Right atrium auricular region (tissue), 2 donors: ENCODE data around the gene GJB4. TPM values are rescaled to one million over a fixed set of nuclear protein-coding genes. Genes with fewer than 3 reads are reported as not detected.

Experiments
- DNase-seq: peaks from one replicate; pipeline ENCODE4 v3.0.0-alpha.2; 2019; ENCODE audit warnings: low spot score
- H3K27ac ChIP-seq, 2 donors: fragments of 200-600 bp; sonication (generic); 1 replicate in 1 of 2; 2 replicates in 1 of 2; pipeline ENCODE4 v1.5.1; 2016 to 2019
- H3K27me3 ChIP-seq, 2 donors: fragments of 200-600 bp; sonication (generic); one replicate each; pipeline versions ENCODE4 v1.5.1 to v1.6.0; 2017 to 2019
- H3K36me3 ChIP-seq: fragments of 200-600 bp; sonication (generic); one replicate; pipeline ENCODE4 v1.5.1; 2016
- H3K4me1 ChIP-seq, 2 donors: fragments of 200-600 bp; sonication (generic); one replicate each; pipeline versions ENCODE4 v1.5.1 to v1.6.0; 2017 to 2019
- H3K4me3 ChIP-seq, 2 donors: fragments of 200-600 bp; sonication (generic); 1 replicate in 1 of 2; 2 replicates in 1 of 2; pipeline ENCODE4 v1.5.1; 2017 to 2019; ENCODE audit warnings: mild to moderate bottlenecking in 1 of 2, moderate library complexity in 1 of 2
- H3K9me3 ChIP-seq, 2 donors: fragments of 200-600 bp; sonication (generic); one replicate each; pipeline ENCODE4 v1.5.1; 2019
- total RNA-seq, 2 donors: library from RNA; depleted of rRNA; stranded (reverse); fragments of >200 nt; gene quantifications; one replicate each; pipeline ENCODE4 v1.1.0, GENCODE V29; 2016
- TF ChIP-seq, protein P1 (sequence below), 2 donors: fragments of 200-600 bp; sonication (generic); IDR thresholded peaks; one replicate each; pipeline ENCODE4 v1.5.1; 2019; ENCODE audit warnings: antibody characterized with exemption in 2 of 2

Gene GJB4
- not detected for total RNA-seq

DNA sequence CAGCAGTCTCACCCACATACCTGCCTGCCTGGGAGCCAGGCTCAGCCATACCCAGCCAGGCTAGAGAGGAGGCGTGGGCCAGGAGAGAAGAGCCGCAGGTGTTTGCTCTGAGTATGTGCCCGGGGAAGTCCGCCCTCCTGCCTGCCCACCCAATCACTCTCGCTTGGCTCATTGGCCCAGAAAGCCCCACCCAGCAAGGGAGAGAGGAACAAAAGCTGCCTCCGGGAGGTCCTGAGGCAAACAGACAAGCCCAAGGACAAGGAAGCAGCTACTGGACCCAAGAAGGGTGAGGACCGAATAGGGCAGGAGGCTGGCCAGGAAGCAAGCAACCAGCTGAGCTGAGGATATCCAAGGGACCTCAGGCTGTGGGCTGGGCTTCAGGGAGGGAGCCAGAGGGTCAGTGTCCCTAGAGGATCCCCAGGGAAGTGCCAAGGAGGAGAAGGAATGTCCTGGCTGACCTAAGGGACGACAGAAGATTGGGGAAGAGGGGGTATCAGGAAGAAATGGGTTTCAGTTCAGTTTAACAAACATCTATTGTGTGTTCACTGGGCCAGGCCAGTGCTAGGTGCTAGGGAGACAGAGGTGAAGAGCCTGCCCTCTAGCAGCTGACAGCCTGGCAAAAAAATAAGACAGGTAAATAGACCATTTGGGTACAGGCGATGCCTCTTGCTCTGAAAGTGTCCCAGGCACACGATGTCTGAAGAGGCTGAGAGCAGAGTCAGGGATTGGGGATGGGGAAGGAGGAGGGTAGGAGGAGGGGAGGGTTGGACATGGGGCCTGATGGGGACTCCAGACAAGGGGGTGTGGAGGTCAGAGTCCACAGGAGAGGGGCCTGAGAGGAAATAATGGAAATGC is at the start of gene GJB4:
GJB4 (plus strand) TSS at position 238 of the 855 bp plus-strand sequence. CDS start 1,515 bp downstream, outside the sequence.
- H3K4me1 ChIP-seq, result no peaks in the 10 kb centered on the region
- no peak within 1 kb of the TSS for H3K4me3 ChIP-seq
- DNase-seq, result no peak
- no peaks in the 10 kb centered on the region for H3K9me3 ChIP-seq
- TF ChIP-seq, protein P1, sequence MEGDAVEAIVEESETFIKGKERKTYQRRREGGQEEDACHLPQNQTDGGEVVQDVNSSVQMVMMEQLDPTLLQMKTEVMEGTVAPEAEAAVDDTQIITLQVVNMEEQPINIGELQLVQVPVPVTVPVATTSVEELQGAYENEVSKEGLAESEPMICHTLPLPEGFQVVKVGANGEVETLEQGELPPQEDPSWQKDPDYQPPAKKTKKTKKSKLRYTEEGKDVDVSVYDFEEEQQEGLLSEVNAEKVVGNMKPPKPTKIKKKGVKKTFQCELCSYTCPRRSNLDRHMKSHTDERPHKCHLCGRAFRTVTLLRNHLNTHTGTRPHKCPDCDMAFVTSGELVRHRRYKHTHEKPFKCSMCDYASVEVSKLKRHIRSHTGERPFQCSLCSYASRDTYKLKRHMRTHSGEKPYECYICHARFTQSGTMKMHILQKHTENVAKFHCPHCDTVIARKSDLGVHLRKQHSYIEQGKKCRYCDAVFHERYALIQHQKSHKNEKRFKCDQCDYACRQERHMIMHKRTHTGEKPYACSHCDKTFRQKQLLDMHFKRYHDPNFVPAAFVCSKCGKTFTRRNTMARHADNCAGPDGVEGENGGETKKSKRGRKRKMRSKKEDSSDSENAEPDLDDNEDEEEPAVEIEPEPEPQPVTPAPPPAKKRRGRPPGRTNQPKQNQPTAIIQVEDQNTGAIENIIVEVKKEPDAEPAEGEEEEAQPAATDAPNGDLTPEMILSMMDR (IDR thresholded peaks at IDR 0.05), result no peak
- H3K27ac ChIP-seq, result no peak within 1 kb of the TSS
- H3K36me3 ChIP-seq, result no peaks in the 10 kb centered on the region
- H3K27me3 ChIP-seq, result no peaks in the 10 kb centered on the region

DNA sequence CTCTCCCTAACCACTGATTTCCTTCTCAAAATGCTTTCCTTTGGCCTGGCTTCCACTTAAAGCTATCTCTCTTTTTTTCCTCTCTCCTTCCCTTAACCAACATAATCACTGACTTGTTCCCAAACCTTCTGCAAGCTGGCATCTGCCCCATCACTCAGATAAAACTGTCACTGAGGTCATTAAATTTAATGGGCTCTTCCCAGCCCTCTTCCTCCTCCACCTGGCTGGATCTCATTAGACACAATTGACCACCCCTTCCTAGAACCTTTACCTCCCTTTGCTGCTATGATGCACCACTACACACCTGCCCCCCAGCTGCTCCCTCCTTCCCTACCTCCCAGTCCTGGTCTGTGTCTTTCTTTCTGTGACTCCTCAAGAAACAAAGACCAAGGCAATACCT is 48.7 kb upstream of the GJB4 start:
- no peaks in the 10 kb centered on the region for H3K4me1 ChIP-seq
- H3K27ac ChIP-seq, result no peak overlapping the region
- TF ChIP-seq, protein P1 (IDR thresholded peaks at IDR 0.05), result no peak
- no peak for DNase-seq
- no peaks in the 10 kb centered on the region for H3K9me3 ChIP-seq
- H3K4me3 ChIP-seq, result no peak overlapping the region
- H3K27me3 ChIP-seq, result no peaks in the 10 kb centered on the region
- no peaks in the 10 kb centered on the region for H3K36me3 ChIP-seq

DNA sequence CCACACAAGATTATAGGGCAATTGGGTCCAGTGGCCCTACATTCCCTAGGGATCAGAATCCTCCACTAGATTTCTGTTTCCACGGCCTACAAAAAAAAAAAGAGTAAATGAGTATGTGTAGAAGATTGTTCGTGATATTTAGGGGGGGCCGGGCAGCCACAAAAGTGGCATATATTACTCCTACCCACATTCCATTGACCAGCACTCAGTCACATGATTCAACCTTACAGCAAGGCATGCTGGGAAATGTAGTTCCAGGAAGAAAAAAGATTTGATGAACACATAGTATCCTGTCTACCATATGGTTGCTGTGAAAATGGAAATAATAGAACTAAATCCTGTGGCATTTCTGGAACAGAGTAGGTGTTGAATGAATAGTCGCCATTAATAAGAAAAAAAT is 48.1 kb upstream of the GJB4 start:
- Histone ChIP-seq H3K27me3 (no peaks in the 10 kb centered on the region), H3K27ac (no peak overlapping the region), H3K9me3 (no peaks in the 10 kb centered on the region), H3K4me1 (no peaks in the 10 kb centered on the region), H3K4me3 (no peak overlapping the region), H3K36me3 (no peaks in the 10 kb centered on the region)
- TF ChIP-seq, protein P1 (IDR thresholded peaks at IDR 0.05), result no peak
- no peak for DNase-seq

DNA sequence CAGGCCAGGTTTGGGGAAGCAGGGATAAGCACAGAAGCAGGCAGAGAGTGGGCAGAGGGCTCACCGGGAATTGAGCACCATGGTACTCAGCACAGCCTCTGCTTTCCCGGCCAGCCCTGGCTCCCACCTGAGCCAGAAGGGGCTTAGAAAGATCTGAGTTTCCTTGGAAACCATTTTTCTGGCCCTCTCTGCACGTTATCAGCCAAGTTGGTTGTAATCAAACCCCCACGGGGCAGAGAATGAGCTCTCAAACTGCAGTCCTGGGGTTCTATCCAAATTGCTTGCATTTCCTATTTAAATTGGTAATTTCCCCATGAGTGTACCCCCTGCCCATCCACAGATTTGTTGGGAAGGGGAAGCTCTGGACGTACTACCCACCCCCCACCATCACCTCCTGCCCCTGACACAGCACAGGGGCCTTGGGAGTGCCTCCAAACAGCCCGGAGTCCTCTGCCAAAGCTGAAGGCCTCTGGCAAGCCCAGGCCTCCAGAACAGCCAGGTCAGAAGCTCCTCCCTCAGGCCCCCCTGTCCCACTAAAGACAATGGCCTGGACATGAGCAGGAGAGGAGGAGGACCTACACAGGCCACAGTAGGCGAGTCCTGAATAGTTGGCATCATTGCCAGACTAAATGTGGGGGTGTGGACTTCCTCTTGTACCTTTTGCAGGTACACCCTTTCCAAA is 47.4 kb upstream of the GJB4 start:
- no peak overlapping the region for H3K27ac ChIP-seq
- no peak overlapping the region for H3K4me3 ChIP-seq
- no peaks in the 10 kb centered on the region for H3K9me3 ChIP-seq
- TF ChIP-seq, protein P1 (IDR thresholded peaks at IDR 0.05), result no peak
- no peak for DNase-seq
- no peaks in the 10 kb centered on the region for H3K27me3 ChIP-seq
- no peaks in the 10 kb centered on the region for H3K36me3 ChIP-seq
- H3K4me1 ChIP-seq, result no peaks in the 10 kb centered on the region

DNA sequence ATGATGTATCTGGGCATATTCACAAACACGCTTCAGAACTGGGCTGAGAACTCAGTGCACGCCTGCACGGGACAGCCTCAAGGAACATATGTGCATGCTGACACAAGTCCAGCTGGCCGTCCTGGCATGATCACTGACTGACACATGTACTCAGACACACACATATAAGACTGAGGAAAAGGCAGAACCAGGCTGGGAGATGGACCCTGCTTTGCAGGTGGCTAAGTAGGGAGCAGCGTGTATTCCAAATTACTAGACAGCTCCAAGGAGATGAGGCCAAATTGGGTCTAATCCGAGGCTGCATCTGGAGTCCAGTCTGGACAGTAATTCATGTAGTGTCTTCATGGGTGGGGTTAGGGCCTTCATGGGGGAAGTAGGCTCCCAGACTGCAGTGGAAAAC is 46.1 kb upstream of the GJB4 start:
- Histone ChIP-seq H3K27me3 (no peaks in the 10 kb centered on the region), H3K9me3 (no peaks in the 10 kb centered on the region), H3K4me1 (no peaks in the 10 kb centered on the region), H3K27ac (no peak overlapping the region), H3K36me3 (no peaks in the 10 kb centered on the region), H3K4me3 (no peak overlapping the region)
- TF ChIP-seq, protein P1 (IDR thresholded peaks at IDR 0.05), result no peak
- no peak for DNase-seq
